Measurements from ENCODE around the gene MSRB3. TPM values are rescaled to one million over a fixed set of nuclear protein-coding genes. Genes with fewer than 3 reads are reported as not detected.

Gene MSRB3
- total and polyA plus RNA-seq, 2 donors = 1.1 to 9.7 TPM

DNA sequence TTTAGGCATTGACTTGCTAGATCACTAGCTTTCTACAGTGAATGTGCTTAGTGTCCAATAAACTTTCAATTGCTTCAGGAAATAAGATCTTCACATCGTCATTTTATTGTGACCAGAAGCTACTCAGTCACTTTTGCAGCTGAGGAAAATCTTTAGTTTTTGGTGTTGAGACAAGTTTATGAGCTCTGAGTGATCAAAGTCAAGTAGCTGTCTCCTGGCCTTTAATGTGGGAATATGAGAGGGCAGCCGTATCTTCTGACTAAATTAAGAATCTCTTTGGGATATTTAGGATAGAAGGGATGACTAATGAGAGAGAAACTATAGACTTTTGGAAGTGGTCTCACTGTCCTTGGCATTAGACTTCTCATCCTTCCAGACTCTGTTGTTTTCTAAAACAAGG, 21.6 kb downstream of the MSRB3 start:
- Histone ChIP-seq H3K36me3 (ENCODE audit: control insufficient read depth in 2 of 2, insufficient read depth in 2 of 2, low read length in 1 of 2) (no peaks in the 10 kb centered on the region), H3K27ac (ENCODE audit: low read depth in 1 of 2, low read length in 1 of 2) (no peak overlapping the region), H3K9me3 (ENCODE audit: control insufficient read depth in 2 of 2, insufficient read depth in 1 of 2, low read length in 1 of 2) (no peaks in the 10 kb centered on the region), H3K4me1 (ENCODE audit: control insufficient read depth in 2 of 2, insufficient read depth in 2 of 2, low read length in 2 of 2) (no peaks in the 10 kb centered on the region), H3K4me3 (ENCODE audit: low read length in 2 of 2) (no peak overlapping the region), H3K27me3 (ENCODE audit: control insufficient read depth in 2 of 2, insufficient read depth in 1 of 2, low read length in 1 of 2) (no peaks in the 10 kb centered on the region)
- DNase-seq (ENCODE audit: low read depth in 6 of 9, low spot score in 9 of 9) = no peak
- 90% methylated on average over 2 of the region's 2 CpGs for WGBS

DNA sequence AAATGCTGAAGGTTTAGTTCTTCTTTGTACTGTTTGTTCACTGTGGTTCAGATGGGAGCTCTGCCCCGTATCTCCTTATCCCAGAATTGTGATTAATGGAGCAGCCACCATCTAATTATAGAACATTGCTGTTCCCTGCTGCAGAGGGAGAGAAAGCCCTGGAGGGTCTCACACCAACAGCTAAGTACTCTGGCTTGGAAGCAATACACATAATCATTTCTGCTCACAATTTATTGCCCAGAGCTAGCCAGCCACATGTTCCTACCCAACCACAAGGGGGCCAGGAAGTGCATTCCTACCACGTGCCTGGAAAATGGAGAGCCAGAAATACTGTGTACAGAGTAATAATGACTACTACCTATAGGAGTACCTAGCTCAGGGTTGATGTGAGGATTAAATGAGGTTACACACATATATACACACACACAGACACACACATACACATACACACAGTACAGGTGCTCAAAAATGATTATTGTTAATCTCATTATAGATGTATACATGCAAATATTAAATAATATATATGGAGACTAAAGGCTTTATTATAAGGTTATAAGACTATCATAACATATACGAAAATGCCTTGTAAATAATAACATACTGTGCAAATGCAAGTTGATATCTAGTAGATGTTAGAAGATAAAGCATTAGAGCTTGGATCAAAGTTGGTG, 22.3 kb downstream of the MSRB3 start:
- no peaks in the 10 kb centered on the region for H3K36me3 ChIP-seq (ENCODE audit: control insufficient read depth in 2 of 2, insufficient read depth in 2 of 2, low read length in 1 of 2)
- no peaks in the 10 kb centered on the region for H3K27me3 ChIP-seq (ENCODE audit: control insufficient read depth in 2 of 2, insufficient read depth in 1 of 2, low read length in 1 of 2)
- H3K27ac ChIP-seq (ENCODE audit: low read depth in 1 of 2, low read length in 1 of 2) = no peak overlapping the region
- DNase-seq (ENCODE audit: low read depth in 6 of 9, low spot score in 9 of 9) = no peak
- H3K4me3 ChIP-seq (ENCODE audit: low read length in 2 of 2) = no peak overlapping the region
- no peaks in the 10 kb centered on the region for H3K4me1 ChIP-seq (ENCODE audit: control insufficient read depth in 2 of 2, insufficient read depth in 2 of 2, low read length in 2 of 2)
- 85% methylated on average over 3 of the region's 3 CpGs for WGBS
- H3K9me3 ChIP-seq (ENCODE audit: control insufficient read depth in 2 of 2, insufficient read depth in 1 of 2, low read length in 1 of 2) = no peaks in the 10 kb centered on the region

DNA sequence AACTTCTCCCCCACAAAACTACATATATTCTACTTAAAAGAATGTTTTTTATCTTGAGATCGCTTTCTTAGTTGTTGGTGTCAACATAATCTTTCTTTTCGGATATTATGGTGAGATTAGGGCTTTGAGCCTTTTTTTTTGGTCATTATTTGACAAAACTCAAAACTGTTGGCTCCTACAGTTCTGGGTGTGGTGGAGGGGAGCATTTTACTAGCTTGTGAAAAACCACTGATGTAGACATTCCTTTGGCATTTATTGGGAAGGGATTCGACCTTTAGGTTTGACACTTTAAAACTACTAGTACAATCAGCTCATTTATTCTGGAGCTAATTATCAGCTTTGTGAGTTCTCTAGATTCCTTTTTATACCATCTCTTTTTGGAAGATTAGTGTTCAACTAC, 24.4 kb downstream of the MSRB3 start:
- 92% methylated on average over 3 of the region's 3 CpGs for WGBS
- no peak overlapping the region for H3K4me3 ChIP-seq (ENCODE audit: low read length in 2 of 2)
- no peak overlapping the region for H3K27ac ChIP-seq (ENCODE audit: low read depth in 1 of 2, low read length in 1 of 2)
- H3K36me3 ChIP-seq (ENCODE audit: control insufficient read depth in 2 of 2, insufficient read depth in 2 of 2, low read length in 1 of 2) = no peaks in the 10 kb centered on the region
- H3K27me3 ChIP-seq (ENCODE audit: control insufficient read depth in 2 of 2, insufficient read depth in 1 of 2, low read length in 1 of 2) = no peaks in the 10 kb centered on the region
- no peaks in the 10 kb centered on the region for H3K9me3 ChIP-seq (ENCODE audit: control insufficient read depth in 2 of 2, insufficient read depth in 1 of 2, low read length in 1 of 2)
- no peak for DNase-seq (ENCODE audit: low read depth in 6 of 9, low spot score in 9 of 9)
- H3K4me1 ChIP-seq (ENCODE audit: control insufficient read depth in 2 of 2, insufficient read depth in 2 of 2, low read length in 2 of 2) = no peaks in the 10 kb centered on the region

DNA sequence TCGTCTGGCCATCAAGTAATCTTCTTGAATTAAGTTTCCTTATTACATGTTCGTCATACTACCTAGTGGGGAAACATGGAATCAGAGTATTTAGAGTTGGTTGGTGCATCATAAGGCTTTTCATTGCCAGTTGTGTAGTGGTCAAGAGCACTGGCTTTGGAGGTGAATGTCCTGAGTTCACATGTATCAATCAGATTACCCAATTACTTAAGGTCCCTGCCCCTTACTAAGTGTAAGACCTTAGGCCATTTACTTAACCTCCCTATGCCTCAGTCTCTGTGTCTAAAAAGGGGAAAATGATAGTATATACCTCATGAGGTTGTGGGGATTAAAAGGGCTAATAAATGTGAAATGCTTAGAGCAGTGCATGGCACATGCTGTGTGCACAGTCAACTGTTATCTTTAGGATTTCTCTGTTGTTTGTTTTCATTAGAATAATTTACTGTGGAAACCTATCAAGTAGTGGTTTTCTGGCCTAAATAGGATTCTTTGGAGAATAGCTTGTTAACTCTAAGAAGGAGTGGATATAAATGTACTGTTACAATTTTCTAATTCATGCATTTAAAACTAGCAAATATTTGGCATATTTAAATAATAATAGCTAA, 27.0 kb downstream of the MSRB3 start:
- H3K27me3 ChIP-seq (ENCODE audit: control insufficient read depth in 2 of 2, insufficient read depth in 1 of 2, low read length in 1 of 2) = no peaks in the 10 kb centered on the region
- H3K36me3 ChIP-seq (ENCODE audit: control insufficient read depth in 2 of 2, insufficient read depth in 2 of 2, low read length in 1 of 2) = no peaks in the 10 kb centered on the region
- no peaks in the 10 kb centered on the region for H3K4me1 ChIP-seq (ENCODE audit: control insufficient read depth in 2 of 2, insufficient read depth in 2 of 2, low read length in 2 of 2)
- DNase-seq (ENCODE audit: low read depth in 6 of 9, low spot score in 9 of 9) = no peak
- H3K27ac ChIP-seq (ENCODE audit: low read depth in 1 of 2, low read length in 1 of 2) = no peak overlapping the region
- 97% methylated on average over 2 of the region's 2 CpGs for WGBS
- no peaks in the 10 kb centered on the region for H3K9me3 ChIP-seq (ENCODE audit: control insufficient read depth in 2 of 2, insufficient read depth in 1 of 2, low read length in 1 of 2)
- H3K4me3 ChIP-seq (ENCODE audit: low read length in 2 of 2) = no peak overlapping the region

DNA sequence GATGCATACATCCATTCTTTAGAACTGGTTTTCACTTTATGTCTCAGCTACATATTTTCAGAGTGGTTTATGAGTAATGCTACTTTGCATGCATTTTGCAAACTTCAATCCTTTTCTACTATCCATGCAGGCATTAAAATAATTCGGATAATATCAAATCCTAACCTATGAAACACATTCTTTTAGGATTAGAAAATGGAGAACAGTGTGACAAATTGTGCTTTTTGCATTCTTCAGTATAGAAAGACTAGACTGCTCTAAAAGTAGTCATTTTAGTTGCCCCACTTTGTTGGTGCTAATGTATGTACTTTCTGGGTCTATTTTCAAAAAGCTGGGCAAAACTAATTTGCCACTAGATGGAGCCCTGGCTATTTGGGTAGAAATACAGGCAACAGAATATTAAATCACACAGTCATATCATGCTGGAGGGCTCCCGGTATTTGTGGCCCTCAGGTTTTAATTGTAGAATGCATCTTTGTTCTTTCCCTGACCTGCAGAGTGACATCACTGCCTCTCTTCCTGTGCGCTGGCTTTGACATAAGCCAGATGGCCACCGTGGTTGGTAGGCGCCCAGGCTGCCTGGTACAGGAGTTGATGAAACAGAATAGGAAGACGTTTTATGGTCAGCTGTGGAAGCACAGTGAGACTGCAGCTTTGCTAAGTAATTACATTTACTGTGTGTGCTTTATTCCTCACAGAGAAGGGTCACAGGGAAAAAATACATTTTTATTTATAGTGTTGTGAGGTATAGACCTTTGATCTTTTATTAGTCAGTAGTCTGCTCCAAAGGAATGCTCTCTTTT, 28.1 kb downstream of the MSRB3 start:
- Histone ChIP-seq H3K9me3 (ENCODE audit: control insufficient read depth in 2 of 2, insufficient read depth in 1 of 2, low read length in 1 of 2) (no peaks in the 10 kb centered on the region), H3K36me3 (ENCODE audit: control insufficient read depth in 2 of 2, insufficient read depth in 2 of 2, low read length in 1 of 2) (no peaks in the 10 kb centered on the region), H3K4me3 (ENCODE audit: low read length in 2 of 2) (no peak overlapping the region), H3K27me3 (ENCODE audit: control insufficient read depth in 2 of 2, insufficient read depth in 1 of 2, low read length in 1 of 2) (no peaks in the 10 kb centered on the region), H3K27ac (ENCODE audit: low read depth in 1 of 2, low read length in 1 of 2) (no peak overlapping the region), H3K4me1 (ENCODE audit: control insufficient read depth in 2 of 2, insufficient read depth in 2 of 2, low read length in 2 of 2) (no peaks in the 10 kb centered on the region)
- 61% methylated on average over 6 of the region's 6 CpGs for WGBS
- peak in 5 of 9 donors; percentile 3 to 49 (median 18) for DNase-seq (ENCODE audit: low read depth in 6 of 9, low spot score in 9 of 9)

DNA sequence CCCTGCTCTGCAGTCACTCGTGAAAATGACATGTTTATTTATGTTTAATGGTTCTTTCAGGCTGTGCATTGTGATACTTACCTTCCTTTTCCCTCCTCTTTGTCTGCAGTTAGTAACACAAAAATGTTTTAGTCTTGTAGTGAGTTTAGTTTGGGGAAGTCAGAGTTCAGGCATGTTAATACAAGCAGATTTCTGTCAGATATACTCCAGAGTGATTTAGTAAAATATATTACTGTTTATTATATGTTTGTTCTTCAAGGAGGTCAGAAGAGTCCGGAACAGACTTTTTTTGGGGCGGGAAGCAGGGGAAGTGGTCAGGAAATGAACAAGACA, 28.7 kb downstream of the MSRB3 start:
- Histone ChIP-seq H3K4me3 (ENCODE audit: low read length in 2 of 2) (no peak overlapping the region), H3K9me3 (ENCODE audit: control insufficient read depth in 2 of 2, insufficient read depth in 1 of 2, low read length in 1 of 2) (no peaks in the 10 kb centered on the region), H3K27me3 (ENCODE audit: control insufficient read depth in 2 of 2, insufficient read depth in 1 of 2, low read length in 1 of 2) (no peaks in the 10 kb centered on the region), H3K36me3 (ENCODE audit: control insufficient read depth in 2 of 2, insufficient read depth in 2 of 2, low read length in 1 of 2) (no peaks in the 10 kb centered on the region), H3K27ac (ENCODE audit: low read depth in 1 of 2, low read length in 1 of 2) (no peak overlapping the region), H3K4me1 (ENCODE audit: control insufficient read depth in 2 of 2, insufficient read depth in 2 of 2, low read length in 2 of 2) (no peaks in the 10 kb centered on the region)
- DNase-seq (ENCODE audit: low read depth in 6 of 9, low spot score in 9 of 9) = no peak
- WGBS = 52% methylated on average over 3 of the region's 3 CpGs

DNA sequence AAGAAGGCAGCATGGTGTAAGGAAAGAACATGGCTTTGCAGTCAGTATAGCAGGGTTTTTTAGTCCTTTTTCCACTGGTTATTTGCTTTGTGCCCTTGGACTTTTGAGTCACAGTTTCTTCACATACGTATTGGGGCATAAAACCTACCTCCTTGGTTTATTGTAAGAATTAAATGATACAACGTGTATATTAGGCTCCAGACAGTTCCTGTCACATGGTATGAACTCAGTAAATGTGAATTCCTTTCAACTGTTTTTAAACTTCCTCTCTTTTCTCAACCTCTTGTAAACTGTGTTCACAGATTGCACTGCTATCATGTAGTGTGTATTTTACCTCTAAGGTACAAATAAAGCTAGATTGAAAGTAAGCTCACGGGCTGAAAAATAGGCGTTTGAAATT, 29.5 kb downstream of the MSRB3 start:
- Histone ChIP-seq H3K9me3 (ENCODE audit: control insufficient read depth in 2 of 2, insufficient read depth in 1 of 2, low read length in 1 of 2) (no peaks in the 10 kb centered on the region), H3K36me3 (ENCODE audit: control insufficient read depth in 2 of 2, insufficient read depth in 2 of 2, low read length in 1 of 2) (no peaks in the 10 kb centered on the region), H3K27ac (ENCODE audit: low read depth in 1 of 2, low read length in 1 of 2) (no peak overlapping the region), H3K27me3 (ENCODE audit: control insufficient read depth in 2 of 2, insufficient read depth in 1 of 2, low read length in 1 of 2) (no peaks in the 10 kb centered on the region), H3K4me3 (ENCODE audit: low read length in 2 of 2) (no peak overlapping the region), H3K4me1 (ENCODE audit: control insufficient read depth in 2 of 2, insufficient read depth in 2 of 2, low read length in 2 of 2) (no peaks in the 10 kb centered on the region)
- 34% methylated on average over 4 of the region's 4 CpGs for WGBS
- DNase-seq (ENCODE audit: low read depth in 6 of 9, low spot score in 9 of 9) = peak in 1 of 9 donors; percentile 15

DNA sequence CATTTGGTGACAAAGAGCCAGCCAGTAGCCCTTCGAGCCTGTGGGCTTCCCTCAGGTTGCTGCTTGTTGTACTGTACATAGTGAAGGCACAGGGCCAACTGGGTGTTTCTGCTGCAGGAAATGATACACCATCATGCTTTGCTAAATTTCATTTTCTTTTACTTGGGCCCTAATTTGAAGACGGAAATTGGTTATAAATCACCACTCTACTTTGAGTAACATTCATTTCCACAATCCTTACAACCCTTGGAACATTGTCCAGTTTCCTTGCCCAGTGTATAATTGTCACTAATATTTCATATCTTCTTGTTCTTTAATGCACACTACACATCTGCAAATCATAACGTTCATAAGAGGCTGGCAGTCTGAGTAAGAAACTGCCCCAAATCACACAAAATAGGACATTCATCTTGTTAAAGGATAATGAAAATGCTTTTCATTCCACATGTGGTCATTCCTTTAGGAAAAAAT, 30.2 kb downstream of the MSRB3 start:
- WGBS = 79% methylated on average over 3 of the region's 3 CpGs
- Histone ChIP-seq H3K4me1 (ENCODE audit: control insufficient read depth in 2 of 2, insufficient read depth in 2 of 2, low read length in 2 of 2) (no peaks in the 10 kb centered on the region), H3K4me3 (ENCODE audit: low read length in 2 of 2) (no peak overlapping the region), H3K27ac (ENCODE audit: low read depth in 1 of 2, low read length in 1 of 2) (no peak overlapping the region), H3K9me3 (ENCODE audit: control insufficient read depth in 2 of 2, insufficient read depth in 1 of 2, low read length in 1 of 2) (no peaks in the 10 kb centered on the region), H3K27me3 (ENCODE audit: control insufficient read depth in 2 of 2, insufficient read depth in 1 of 2, low read length in 1 of 2) (no peaks in the 10 kb centered on the region), H3K36me3 (ENCODE audit: control insufficient read depth in 2 of 2, insufficient read depth in 2 of 2, low read length in 1 of 2) (no peaks in the 10 kb centered on the region)
- no peak for DNase-seq (ENCODE audit: low read depth in 6 of 9, low spot score in 9 of 9)

DNA sequence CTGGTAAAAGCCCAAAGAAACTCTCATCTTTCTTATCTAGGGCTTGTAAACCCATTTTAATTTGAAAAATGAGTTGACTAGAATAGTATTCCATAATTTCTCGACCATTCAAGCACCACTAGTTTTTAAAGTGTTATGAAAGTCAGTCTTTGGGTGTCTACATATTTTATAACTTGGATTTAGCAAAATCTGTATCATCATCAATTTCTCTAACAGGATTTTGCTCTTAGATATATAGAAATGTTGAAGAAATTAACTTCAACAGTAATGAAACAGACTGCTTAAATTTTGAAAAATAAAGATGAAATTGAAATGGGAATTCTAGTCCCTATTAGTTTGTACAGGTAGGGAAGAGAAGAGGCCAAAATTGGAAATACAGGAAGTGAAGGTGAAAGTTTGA, 32.8 kb downstream of the MSRB3 start:
- H3K27ac ChIP-seq (ENCODE audit: low read depth in 1 of 2, low read length in 1 of 2) = no peak overlapping the region
- no peaks in the 10 kb centered on the region for H3K9me3 ChIP-seq (ENCODE audit: control insufficient read depth in 2 of 2, insufficient read depth in 1 of 2, low read length in 1 of 2)
- H3K4me1 ChIP-seq (ENCODE audit: control insufficient read depth in 2 of 2, insufficient read depth in 2 of 2, low read length in 2 of 2) = no peaks in the 10 kb centered on the region
- H3K4me3 ChIP-seq (ENCODE audit: low read length in 2 of 2) = no peak overlapping the region
- WGBS = 87% methylated on average over 1 of the region's 1 CpG
- no peaks in the 10 kb centered on the region for H3K27me3 ChIP-seq (ENCODE audit: control insufficient read depth in 2 of 2, insufficient read depth in 1 of 2, low read length in 1 of 2)
- H3K36me3 ChIP-seq (ENCODE audit: control insufficient read depth in 2 of 2, insufficient read depth in 2 of 2, low read length in 1 of 2) = no peaks in the 10 kb centered on the region
- DNase-seq (ENCODE audit: low read depth in 6 of 9, low spot score in 9 of 9) = no peak

All from thymus (tissue), 11 donors.